Bronchial epithelial cell (primary cell): Measurements from ENCODE around the gene TERT. TPM values are rescaled to one million over a fixed set of nuclear protein-coding genes. Genes with fewer than 3 reads are reported as not detected.
A peak's percentile ranks its signal among the peaks of the same experiment; 100 is the strongest.

Source experiments
- DNase-seq: peaks from one replicate; pipeline ENCODE4 v3.0.0-alpha.2; 2010; ENCODE audit warnings: low read depth
- FAIRE-seq: peaks from 2 replicates; lab custom pipeline; 2011; peaks lifted over from hg19 to GRCh38; lab: Jason Lieb, UNC
- H3K27me3 ChIP-seq: 2 replicates; pipeline ENCODE4 v1.5.1; 2011; ENCODE audit warnings: low read length; ENCODE audit not compliant: control insufficient read depth, insufficient read depth
- H3K36me3 ChIP-seq: 2 replicates; pipeline ENCODE4 v1.5.1; 2011; ENCODE audit warnings: low read length; ENCODE audit not compliant: control insufficient read depth, insufficient read depth
- H3K4me3 ChIP-seq: 2 replicates; pipeline ENCODE4 v1.5.1; 2011; ENCODE audit warnings: mild to moderate bottlenecking, low read depth, low read length, control low read depth
- total RNA-seq: library from RNA; depleted of rRNA; stranded (reverse); fragments of >200 nt; gene quantifications from 2 replicates; pipeline ENCODE4 v1.2.1, GENCODE V29; 2014
- TF ChIP-seq, protein P1 (sequence below): IDR thresholded peaks from 2 replicates; pipeline ENCODE4 v1.5.1; 2011; ENCODE audit warnings: mild to moderate bottlenecking, moderate library complexity, low read length, control low read depth, inconsistent platforms; ENCODE audit not compliant: insufficient read depth, severe bottlenecking

The TERT gene
- total RNA-seq, 1 donor from 2014 or later: not detected

- FAIRE-seq (no peak), DNase-seq (peak; percentile 14)
- Histone ChIP-seq H3K4me3 (no peak overlapping the region), H3K27me3 (no peaks in the 10 kb centered on the region), H3K36me3 (no peaks in the 10 kb centered on the region)
- TF ChIP-seq, protein P1, sequence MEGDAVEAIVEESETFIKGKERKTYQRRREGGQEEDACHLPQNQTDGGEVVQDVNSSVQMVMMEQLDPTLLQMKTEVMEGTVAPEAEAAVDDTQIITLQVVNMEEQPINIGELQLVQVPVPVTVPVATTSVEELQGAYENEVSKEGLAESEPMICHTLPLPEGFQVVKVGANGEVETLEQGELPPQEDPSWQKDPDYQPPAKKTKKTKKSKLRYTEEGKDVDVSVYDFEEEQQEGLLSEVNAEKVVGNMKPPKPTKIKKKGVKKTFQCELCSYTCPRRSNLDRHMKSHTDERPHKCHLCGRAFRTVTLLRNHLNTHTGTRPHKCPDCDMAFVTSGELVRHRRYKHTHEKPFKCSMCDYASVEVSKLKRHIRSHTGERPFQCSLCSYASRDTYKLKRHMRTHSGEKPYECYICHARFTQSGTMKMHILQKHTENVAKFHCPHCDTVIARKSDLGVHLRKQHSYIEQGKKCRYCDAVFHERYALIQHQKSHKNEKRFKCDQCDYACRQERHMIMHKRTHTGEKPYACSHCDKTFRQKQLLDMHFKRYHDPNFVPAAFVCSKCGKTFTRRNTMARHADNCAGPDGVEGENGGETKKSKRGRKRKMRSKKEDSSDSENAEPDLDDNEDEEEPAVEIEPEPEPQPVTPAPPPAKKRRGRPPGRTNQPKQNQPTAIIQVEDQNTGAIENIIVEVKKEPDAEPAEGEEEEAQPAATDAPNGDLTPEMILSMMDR: peak; percentile 12
Observed at GRCh38 chr5:1204693-1205242, 90.1 kb downstream of the TERT start.

GRCh38 chr5:1203968-1204692 is 90.7 kb downstream of the TERT start:
- DNase-seq: no peak
- Histone ChIP-seq H3K27me3 (no peaks in the 10 kb centered on the region), H3K36me3 (no peaks in the 10 kb centered on the region), H3K4me3 (no peak overlapping the region)
- TF ChIP-seq, protein P1: no peak
- FAIRE-seq: no peak

DNA sequence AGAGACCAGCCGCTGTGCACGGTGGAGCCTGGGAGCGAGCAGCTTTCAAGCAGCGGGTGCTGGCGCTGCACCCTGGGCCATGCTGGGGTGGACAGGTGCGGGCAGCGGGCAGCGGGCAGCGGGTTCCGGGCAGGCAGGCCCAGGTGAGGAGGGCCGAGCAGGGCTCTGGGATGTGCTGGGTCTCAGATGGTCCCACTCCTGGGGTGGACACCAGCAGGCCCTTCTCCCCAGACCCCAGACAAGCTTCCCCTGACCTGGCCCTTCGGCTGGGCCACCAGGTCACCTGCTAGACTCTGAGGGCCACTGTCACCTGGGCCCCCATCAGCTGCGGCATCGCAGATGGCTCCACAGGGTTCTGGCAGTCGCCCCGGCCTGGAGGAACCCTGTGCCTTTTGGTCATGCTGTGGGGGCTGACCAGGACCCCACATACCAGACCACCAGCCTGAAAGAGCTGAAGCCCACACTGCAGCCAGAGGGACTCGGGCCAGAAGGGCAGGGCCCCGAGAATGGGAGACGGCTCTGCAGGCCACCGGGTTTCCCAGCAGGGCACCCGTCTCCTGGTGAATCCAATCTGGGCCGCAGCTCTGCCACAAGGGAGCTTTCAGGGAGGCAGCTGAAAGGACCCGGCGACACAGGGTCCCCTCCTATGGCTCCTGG is 91.4 kb downstream of the TERT start:
- DNase-seq (no peak), FAIRE-seq (no peak)
- Histone ChIP-seq H3K27me3 (no peaks in the 10 kb centered on the region), H3K36me3 (no peaks in the 10 kb centered on the region), H3K4me3 (no peak overlapping the region)
- TF ChIP-seq, protein P1: no peak

Other genes starting within 250 kb of the TERT start
- gene SLC12A7, start 183.0 kb downstream of the TERT start, total RNA-seq: 10.3 and 14.5 TPM in 2 replicates
- not detected in 2 replicates for gene SLC6A19, start 93.5 kb downstream of the TERT start, total RNA-seq
- gene SLC6A18, start 69.7 kb downstream of the TERT start, total RNA-seq: not detected in 2 replicates
- 314 and 364 TPM in 2 replicates for gene CLPTM1L, start 50.0 kb upstream of the TERT start, total RNA-seq
- not detected in 2 replicates for gene SLC6A3, start 150.4 kb upstream of the TERT start, total RNA-seq
- 18.8 and 25.3 TPM in 2 replicates for gene LPCAT1, start 228.9 kb upstream of the TERT start, total RNA-seq